Neural progenitor cell (in vitro differentiated cells): Measurements from ENCODE around the gene IFNGR2.

Experiments
- EZH2 ChIP-seq: fragments of 200-600 bp; sonication (generic); IDR thresholded peaks from 2 replicates; pipeline ENCODE4 v1.6.1; 2017; ENCODE audit warnings: antibody characterized with exemption, mild to moderate bottlenecking, moderate library complexity
- EZH2phosphoT487 ChIP-seq: fragments of 200-600 bp; sonication (generic); IDR thresholded peaks from 2 replicates; pipeline ENCODE4 v1.6.1; 2017; ENCODE audit warnings: antibody characterized with exemption
- TF ChIP-seq, protein P1 (sequence below): fragments of 200-600 bp; sonication (generic); IDR thresholded peaks from 2 replicates; pipeline ENCODE4 v1.5.1; 2017; ENCODE audit warnings: antibody characterized with exemption, mild to moderate bottlenecking

DNA sequence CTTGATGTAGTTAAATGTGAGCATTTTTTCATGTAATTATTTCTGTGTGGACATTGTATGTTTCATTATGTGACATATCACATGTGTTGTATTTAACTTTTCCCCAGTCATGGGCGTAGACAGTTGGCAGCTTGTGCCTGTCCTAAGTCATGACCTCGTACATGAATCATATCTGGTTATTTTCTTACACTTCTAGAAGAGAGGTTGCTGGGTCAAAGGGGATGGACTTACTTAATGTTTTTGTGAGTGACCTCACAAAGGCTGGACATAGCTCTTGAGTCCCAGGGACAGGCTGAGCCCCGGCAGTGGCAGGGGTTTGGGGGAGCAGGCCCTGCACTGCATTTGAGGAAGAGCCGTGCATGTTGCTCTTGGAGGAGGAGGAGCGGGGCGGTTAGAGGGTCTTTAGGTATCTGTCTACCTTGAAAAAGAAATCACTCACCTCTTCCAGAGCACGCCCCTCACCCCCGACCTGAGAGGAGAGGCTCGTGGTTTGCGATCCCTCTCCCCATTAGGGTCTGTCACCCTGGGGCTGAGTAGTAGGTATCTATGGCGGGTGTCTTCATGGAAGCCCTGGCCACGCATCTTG is 16.4 kb downstream of the IFNGR2 start:
- TF ChIP-seq, protein P1, sequence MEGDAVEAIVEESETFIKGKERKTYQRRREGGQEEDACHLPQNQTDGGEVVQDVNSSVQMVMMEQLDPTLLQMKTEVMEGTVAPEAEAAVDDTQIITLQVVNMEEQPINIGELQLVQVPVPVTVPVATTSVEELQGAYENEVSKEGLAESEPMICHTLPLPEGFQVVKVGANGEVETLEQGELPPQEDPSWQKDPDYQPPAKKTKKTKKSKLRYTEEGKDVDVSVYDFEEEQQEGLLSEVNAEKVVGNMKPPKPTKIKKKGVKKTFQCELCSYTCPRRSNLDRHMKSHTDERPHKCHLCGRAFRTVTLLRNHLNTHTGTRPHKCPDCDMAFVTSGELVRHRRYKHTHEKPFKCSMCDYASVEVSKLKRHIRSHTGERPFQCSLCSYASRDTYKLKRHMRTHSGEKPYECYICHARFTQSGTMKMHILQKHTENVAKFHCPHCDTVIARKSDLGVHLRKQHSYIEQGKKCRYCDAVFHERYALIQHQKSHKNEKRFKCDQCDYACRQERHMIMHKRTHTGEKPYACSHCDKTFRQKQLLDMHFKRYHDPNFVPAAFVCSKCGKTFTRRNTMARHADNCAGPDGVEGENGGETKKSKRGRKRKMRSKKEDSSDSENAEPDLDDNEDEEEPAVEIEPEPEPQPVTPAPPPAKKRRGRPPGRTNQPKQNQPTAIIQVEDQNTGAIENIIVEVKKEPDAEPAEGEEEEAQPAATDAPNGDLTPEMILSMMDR, result no peak
- TF ChIP-seq EZH2, result no peak
- TF ChIP-seq EZH2phosphoT487, result no peak
